Pancreas (tissue), 10 donors: Measurements from ENCODE around the gene NOC4L. TPM values are rescaled to one million over a fixed set of nuclear protein-coding genes. Genes with fewer than 3 reads are reported as not detected.
"Not testable (repeated sequence)": the region's sequence is repeated elsewhere in the genome, so short reads cannot be mapped to it uniquely, and the experiment has no call there.

ENCODE experiments used
- ATAC-seq, 4 donors: fragments of 200-7000 bp; cut with Tn5 transposase; one replicate each; pipeline versions ENCODE4 v1.8.0 to v1.9.1; 2020; ENCODE audit warnings: mild to moderate bottlenecking in 4 of 4, moderate library complexity in 4 of 4
- DNase-seq, 6 donors: peaks; one replicate each; pipeline ENCODE4 v3.0.0-alpha.2; 2020
- FAIRE-seq: peaks from 2 replicates; lab custom pipeline; 2012; peaks lifted over from hg19 to GRCh38; lab: Jason Lieb, UNC
- H3K27ac ChIP-seq, 4 donors: fragments of 200-600 bp; sonication (generic); 1 replicate in 3 of 4; 2 replicates in 1 of 4; pipeline versions ENCODE4 v1.5.0 to v1.8.0; 2020
- H3K27me3 ChIP-seq, 4 donors: fragments of 200-600 bp; one replicate each; pipeline ENCODE4 v1.8.0; 2021
- H3K36me3 ChIP-seq, 3 donors: fragments of 200-600 bp; sonication (generic) in 1 of 3; one replicate each; pipeline versions ENCODE4 v1.5.0 to v1.8.0; 2020 to 2021
- H3K4me1 ChIP-seq, 3 donors: fragments of 200-600 bp; one replicate each; pipeline ENCODE4 v1.8.0; 2021
- H3K4me3 ChIP-seq, 4 donors: fragments of 200-600 bp; sonication (generic) in 2 of 4; one replicate each; pipeline versions ENCODE4 v1.5.0 to v1.8.0; 2020 to 2021
- H3K9me3 ChIP-seq, 4 donors: fragments of 200-600 bp; one replicate each; pipeline ENCODE4 v1.8.0; 2021
- CTCF ChIP-seq, 4 donors: fragments of 200-600 bp; sonication (generic) in 3 of 4; IDR thresholded peaks; one replicate each; pipeline versions ENCODE4 v1.5.0 to v1.8.0; 2021; ENCODE audit warnings: antibody characterized with exemption in 4 of 4
- WGBS, 2 donors: extraction: QIAGEN DNeasy Blood & Tissue Kit; methylation state at CpG; one replicate each; pipeline ENCODE4 v1.1.7; 2013; 5-methylcytosine and 5-hydroxymethylcytosine counted together
- intact Hi-C, 3 donors: fragments of 100-400 bp; cut with DNase I; formaldehyde crosslinking; loops; one replicate each; pipeline versions ENCODE4 v1.11.1 to v1.14.2; 2022
- polyA plus RNA-seq, 2 donors: library from polyadenylated mRNA; stranded (reverse); fragments of 200-250 nt; gene quantifications; one replicate each; pipeline ENCODE4 v1.2.3, GENCODE V29; 2013
- total RNA-seq, 6 donors: library from RNA; stranded (reverse); fragmentation: NEBNext Ultra II Directional in 4 of 6; extraction: Animal tissue kit (Norgen Biotek cat#: 25700) in 4 of 6; gene quantifications; one replicate each; pipeline versions ENCODE4 v1.2.1 to v1.2.4, GENCODE V29; 2021 to 2023
- donor health status: healthy with polysubstance abuse.
- donor health status: DM: no; HTN: no; CAD: no; lungs with moderate emphysema.
- donor health status: DM: no; HTN: no; CAD: no.
- donor health status: control.
- donor health status: control.
- donor health status: Bipolar disorder and iron deficiency.
- donor health status: DM: yes; HTN: yes; CAD: no.
- donor health status: DM: no; HTN: no; CAD: no.
- donor health status: DM: no; HTN: no; CAD: no.
- donor health status: DM: yes; HTN: yes; CAD: no.

The NOC4L gene
- total and polyA plus RNA-seq, 8 donors: 6.8 to 45.8 (median 8.8) TPM

GRCh38 chr12:132146098-132146497 lies 1.8 kb downstream of the NOC4L start:
- Histone ChIP-seq H3K36me3 (peaks cover 0 to 10% (median 2%) of the 10 kb centered on the region in 3 donors), H3K4me1 (peaks cover 4 to 16% (median 8%) of the 10 kb centered on the region in 3 donors), H3K9me3 (no peaks in the 10 kb centered on the region), H3K4me3 (no peak overlapping the region), H3K27ac (no peak overlapping the region), H3K27me3 (no peaks in the 10 kb centered on the region)
- no peak for FAIRE-seq
- no peak for ATAC-seq
- 91% methylated on average over 24 of the region's 24 CpGs for WGBS, 2 donors
- intact Hi-C loops: no loop called here
- DNase-seq: no peak
- no peak for TF ChIP-seq CTCF (IDR thresholded peaks at IDR 0.05)

GRCh38 chr12:132146772-132147422 lies 2.6 kb downstream of the NOC4L start:
- 84 to 85% methylated on average over 19 of the region's 19 CpGs for WGBS, 2 donors
- ATAC-seq (no peak), DNase-seq (peak in 4 of 6 donors; percentile 11 to 56 (median 36)), FAIRE-seq (no peak)
- Histone ChIP-seq H3K4me3 (no peak overlapping the region), H3K27ac (no peak overlapping the region), H3K27me3 (no peaks in the 10 kb centered on the region), H3K9me3 (no peaks in the 10 kb centered on the region), H3K36me3 (peaks cover 0 to 9% (median 0%) of the 10 kb centered on the region in 3 donors), H3K4me1 (peaks cover 4 to 16% (median 8%) of the 10 kb centered on the region in 3 donors)
- no peak for TF ChIP-seq CTCF (IDR thresholded peaks at IDR 0.05)
- intact Hi-C loops: no loop called here

- no peak for ATAC-seq
- FAIRE-seq: no peak
- Histone ChIP-seq H3K9me3 (no peaks in the 10 kb centered on the region), H3K4me3 (no peak overlapping the region), H3K4me1 (peaks cover 4 to 14% (median 7%) of the 10 kb centered on the region in 3 donors), H3K27ac (no peak overlapping the region), H3K27me3 (no peaks in the 10 kb centered on the region), H3K36me3 (peaks cover 0 to 14% (median 0%) of the 10 kb centered on the region in 3 donors)
- intact Hi-C loops: no loop called here
- peak in 4 of 6 donors; percentile 13 to 80 (median 45) for DNase-seq
- 91% methylated on average over 37 to 38 of the region's 38 CpGs for WGBS, 2 donors
- no peak for TF ChIP-seq CTCF (IDR thresholded peaks at IDR 0.05)
Observed at GRCh38 chr12:132147423-132148367, 3.4 kb downstream of the NOC4L start.

- no peaks in the 10 kb centered on the region for H3K9me3 ChIP-seq
- no peak for FAIRE-seq
- intact Hi-C loops: no loop called here
- H3K4me3 ChIP-seq: no peak overlapping the region
- peaks cover 0 to 9% (median 0%) of the 10 kb centered on the region in 3 donors for H3K4me1 ChIP-seq
- H3K36me3 ChIP-seq: peaks cover 0 to 14% (median 0%) of the 10 kb centered on the region in 3 donors
- no peaks in the 10 kb centered on the region for H3K27me3 ChIP-seq
- no peak for ATAC-seq
- peak in 4 of 6 donors; percentile 10 to 62 (median 36) for DNase-seq
- WGBS, 2 donors: 92 to 96% methylated on average over 15 to 35 of the region's 41 CpGs
- TF ChIP-seq CTCF (IDR thresholded peaks at IDR 0.05): no peak
- H3K27ac ChIP-seq: no peak overlapping the region
Observed at GRCh38 chr12:132148368-132149045, 4.2 kb downstream of the NOC4L start.

GRCh38 chr12:132149526-132149925 lies 5.3 kb downstream of the NOC4L start:
- intact Hi-C loops, FAIRE-seq, H3K9me3 ChIP-seq, H3K4me3 ChIP-seq, ATAC-seq, H3K4me1 ChIP-seq, H3K27ac ChIP-seq, H3K27me3 ChIP-seq, DNase-seq: not testable (repeated sequence)
- peaks cover 0 to 14% (median 0%) of the 10 kb centered on the region in 3 donors for H3K36me3 ChIP-seq
- 92 to 100% methylated on average over 3 to 29 of the region's 32 CpGs for WGBS, 2 donors
